ENCODE results near the gene FGGY.

Gene FGGY

DNA sequence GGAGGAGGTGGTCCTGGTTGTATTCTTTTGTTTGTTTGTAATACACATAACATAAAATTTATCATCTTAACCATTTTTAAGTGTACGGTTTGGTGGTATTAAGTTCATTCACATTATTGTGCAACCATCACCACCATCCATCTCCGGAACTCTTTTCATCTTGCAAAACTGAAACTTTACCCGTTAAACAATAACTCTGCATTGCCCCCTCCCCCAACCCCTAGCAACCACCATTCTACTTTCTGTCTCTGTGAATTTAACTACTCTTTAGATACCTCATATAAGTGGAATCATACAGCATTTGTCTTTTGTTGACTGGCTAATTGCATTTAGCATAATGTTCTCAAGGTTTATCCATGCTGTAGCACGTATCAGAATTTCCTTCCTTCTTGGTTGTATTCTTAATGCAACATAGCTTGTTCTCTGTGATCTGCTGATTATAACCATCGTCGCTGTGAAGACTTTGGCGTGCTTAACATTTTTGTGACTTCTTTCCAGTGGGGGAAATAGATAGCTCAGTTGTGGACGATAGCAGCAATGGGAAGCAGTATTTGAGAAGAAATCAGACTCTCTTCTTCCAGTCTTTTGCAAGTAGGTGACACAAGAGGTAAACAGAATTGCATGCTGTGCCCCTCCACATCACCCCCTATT, 400.4 kb downstream of the FGGY start:
- in situ Hi-C loops (cut with HindIII; ENCODE audit: low sequenced_read_pairs), result no loop called here
- no peak overlapping the region for H3K4me3 ChIP-seq (ENCODE audit: low read depth, low read length)
- DNase-seq (ENCODE audit: low read depth, low spot score), result no peak
- TF ChIP-seq, protein P1, sequence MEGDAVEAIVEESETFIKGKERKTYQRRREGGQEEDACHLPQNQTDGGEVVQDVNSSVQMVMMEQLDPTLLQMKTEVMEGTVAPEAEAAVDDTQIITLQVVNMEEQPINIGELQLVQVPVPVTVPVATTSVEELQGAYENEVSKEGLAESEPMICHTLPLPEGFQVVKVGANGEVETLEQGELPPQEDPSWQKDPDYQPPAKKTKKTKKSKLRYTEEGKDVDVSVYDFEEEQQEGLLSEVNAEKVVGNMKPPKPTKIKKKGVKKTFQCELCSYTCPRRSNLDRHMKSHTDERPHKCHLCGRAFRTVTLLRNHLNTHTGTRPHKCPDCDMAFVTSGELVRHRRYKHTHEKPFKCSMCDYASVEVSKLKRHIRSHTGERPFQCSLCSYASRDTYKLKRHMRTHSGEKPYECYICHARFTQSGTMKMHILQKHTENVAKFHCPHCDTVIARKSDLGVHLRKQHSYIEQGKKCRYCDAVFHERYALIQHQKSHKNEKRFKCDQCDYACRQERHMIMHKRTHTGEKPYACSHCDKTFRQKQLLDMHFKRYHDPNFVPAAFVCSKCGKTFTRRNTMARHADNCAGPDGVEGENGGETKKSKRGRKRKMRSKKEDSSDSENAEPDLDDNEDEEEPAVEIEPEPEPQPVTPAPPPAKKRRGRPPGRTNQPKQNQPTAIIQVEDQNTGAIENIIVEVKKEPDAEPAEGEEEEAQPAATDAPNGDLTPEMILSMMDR (IDR thresholded peaks at IDR 0.05; ENCODE audit: low read depth, low read length), result no peak

DNA sequence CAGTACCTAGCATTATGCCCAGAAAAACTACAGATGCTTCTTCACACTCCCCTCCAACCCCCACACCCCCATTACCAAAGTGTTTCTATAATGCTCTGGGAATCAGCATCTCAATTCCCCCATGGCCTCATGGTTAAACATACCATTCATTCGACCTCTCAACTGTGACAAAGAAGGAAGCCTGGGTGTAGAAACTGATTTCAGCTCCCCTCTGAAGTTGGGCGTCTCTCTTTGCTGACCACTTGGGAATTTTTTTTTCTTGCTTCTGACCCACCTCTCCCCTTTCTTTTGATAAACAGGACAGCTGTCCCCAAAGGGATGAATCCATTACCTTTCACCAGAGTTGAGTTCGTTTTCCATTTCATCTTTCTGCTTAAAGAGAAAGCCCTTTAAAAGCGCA, 401.5 kb downstream of the FGGY start:
- DNase-seq (ENCODE audit: low read depth, low spot score), result no peak
- TF ChIP-seq, protein P1 (IDR thresholded peaks at IDR 0.05; ENCODE audit: low read depth, low read length), result no peak
- no peak overlapping the region for H3K4me3 ChIP-seq (ENCODE audit: low read depth, low read length)
- in situ Hi-C loops (cut with HindIII; ENCODE audit: low sequenced_read_pairs), result no loop called here

DNA sequence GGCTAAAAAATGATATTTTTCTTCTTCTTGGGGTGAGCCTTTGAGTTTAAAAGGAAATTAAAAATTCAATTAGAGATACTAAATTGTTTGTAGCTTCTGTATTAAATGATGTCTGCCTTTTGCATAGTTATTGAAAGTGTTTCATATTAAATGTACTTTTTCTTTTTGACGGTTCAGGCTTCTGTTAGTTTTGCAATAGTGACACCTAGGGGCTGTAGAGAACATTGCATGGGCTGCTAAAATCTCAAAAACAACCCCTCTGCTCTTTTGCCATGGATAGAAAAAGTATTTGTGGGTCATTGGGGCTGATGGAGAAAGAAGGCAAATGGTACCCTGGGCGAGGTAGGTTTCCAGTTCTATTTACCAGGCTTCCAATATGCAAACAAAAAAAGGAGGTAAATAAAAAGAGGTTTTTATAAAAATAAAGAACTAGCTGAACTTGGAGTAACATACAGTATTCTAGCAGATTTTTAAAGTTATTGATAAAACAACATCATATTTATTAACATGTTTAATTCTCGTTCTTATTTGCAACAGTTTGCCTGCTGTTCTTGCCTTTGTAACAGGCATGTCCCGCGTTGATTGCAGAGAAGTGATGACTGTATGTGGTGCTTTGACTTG, 402.4 kb downstream of the FGGY start:
- H3K4me3 ChIP-seq (ENCODE audit: low read depth, low read length), result no peak overlapping the region
- TF ChIP-seq, protein P1 (IDR thresholded peaks at IDR 0.05; ENCODE audit: low read depth, low read length), result peak; percentile 91
- in situ Hi-C loops (cut with HindIII; ENCODE audit: low sequenced_read_pairs), result no loop called here
- peak; percentile 64 for DNase-seq (ENCODE audit: low read depth, low spot score)

DNA sequence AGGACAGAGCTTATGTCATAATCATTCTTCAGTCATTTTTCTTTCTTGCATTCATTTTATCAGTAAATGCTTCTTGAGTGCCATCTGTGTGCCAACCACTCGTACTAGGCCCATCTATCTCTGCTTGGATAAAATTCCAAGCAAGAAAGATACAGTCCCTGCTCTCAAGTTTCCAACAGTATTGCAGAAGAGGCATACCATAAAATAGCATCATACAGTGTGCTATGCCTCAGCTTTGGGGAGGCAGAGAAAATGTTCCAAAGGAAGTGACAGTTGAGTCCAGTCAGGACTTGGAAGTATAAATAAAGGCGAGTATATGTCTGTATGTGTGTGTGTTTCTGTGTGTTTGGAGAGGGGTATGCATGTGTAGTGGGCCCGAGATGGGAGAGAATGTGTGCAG, 404.5 kb downstream of the FGGY start:
- in situ Hi-C loops (cut with HindIII; ENCODE audit: low sequenced_read_pairs), result no loop called here
- TF ChIP-seq, protein P1 (IDR thresholded peaks at IDR 0.05; ENCODE audit: low read depth, low read length), result no peak
- no peak for DNase-seq (ENCODE audit: low read depth, low spot score)
- no peak overlapping the region for H3K4me3 ChIP-seq (ENCODE audit: low read depth, low read length)

DNA sequence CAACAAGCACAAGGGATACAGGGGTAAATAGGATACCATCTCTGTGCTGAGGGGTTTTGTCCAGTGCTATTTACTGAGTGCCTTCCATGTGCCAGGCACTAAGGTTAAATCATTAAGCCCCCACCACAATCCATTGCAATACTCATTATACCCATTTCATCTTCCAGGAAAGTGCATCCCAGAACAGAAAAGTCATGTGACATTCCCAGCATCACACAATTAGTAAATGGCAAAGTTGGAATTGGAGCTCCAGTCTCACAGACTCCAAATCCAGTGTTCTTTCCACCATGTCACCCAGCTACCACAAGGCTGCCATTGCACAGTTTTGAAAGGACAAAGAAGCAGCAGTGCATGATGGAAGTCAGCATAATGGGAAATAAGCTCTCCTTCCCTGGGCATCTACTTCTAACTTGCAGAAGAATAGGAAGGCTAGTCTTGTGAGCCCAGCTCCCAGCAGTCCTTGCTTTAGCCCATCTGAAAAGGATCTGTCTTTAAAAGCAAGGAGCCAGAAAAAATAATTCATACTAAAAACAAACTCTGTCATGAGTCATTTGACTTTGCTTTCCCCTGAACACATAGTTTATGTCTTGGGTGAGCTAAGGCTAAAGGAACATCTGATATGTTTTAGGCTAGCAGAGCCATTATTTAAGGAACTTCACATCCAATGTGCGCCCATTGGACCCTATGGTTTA, 406.5 kb downstream of the FGGY start:
- peak; percentile 78 for DNase-seq (ENCODE audit: low read depth, low spot score)
- H3K4me3 ChIP-seq (ENCODE audit: low read depth, low read length), result no peak overlapping the region
- TF ChIP-seq, protein P1 (IDR thresholded peaks at IDR 0.05; ENCODE audit: low read depth, low read length), result no peak
- in situ Hi-C loops (cut with HindIII; ENCODE audit: low sequenced_read_pairs), result no loop called here

DNA sequence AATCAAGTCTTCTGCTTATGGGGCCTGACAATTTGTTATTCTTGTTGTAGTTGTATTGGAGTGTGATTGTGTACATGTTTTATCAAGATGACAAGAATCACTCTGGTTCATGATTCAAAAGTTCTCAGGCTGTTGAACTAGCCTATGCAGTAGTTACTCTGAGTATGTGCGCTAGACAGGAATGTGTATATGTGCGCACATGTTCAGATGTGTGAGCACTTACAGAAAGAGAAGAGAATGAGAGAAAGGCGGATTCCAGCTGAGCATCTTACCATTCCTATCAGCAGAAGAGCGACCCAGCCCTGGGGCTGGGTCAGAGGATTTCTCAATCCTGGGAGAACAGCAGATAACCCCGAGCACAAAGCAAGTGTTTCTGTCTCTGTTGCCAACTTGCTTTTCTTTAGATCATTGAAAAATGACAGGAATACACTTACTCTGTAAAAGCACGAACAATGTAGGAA, 407.1 kb downstream of the FGGY start:
- in situ Hi-C loops (cut with HindIII; ENCODE audit: low sequenced_read_pairs), result no loop called here
- DNase-seq (ENCODE audit: low read depth, low spot score), result no peak
- TF ChIP-seq, protein P1 (IDR thresholded peaks at IDR 0.05; ENCODE audit: low read depth, low read length), result no peak
- H3K4me3 ChIP-seq (ENCODE audit: low read depth, low read length), result no peak overlapping the region
